DMS153 (cell line): ENCODE measurements around the gene SUGP1.
"Not testable (repeated sequence)": the region's sequence is repeated elsewhere in the genome, so short reads cannot be mapped to it uniquely, and the experiment has no call there.

Experiments used
- DNase-seq: peaks from one replicate; lab custom pipeline; 2025; lab: John Stamatoyannopoulos, UW

The SUGP1 gene, protein sequence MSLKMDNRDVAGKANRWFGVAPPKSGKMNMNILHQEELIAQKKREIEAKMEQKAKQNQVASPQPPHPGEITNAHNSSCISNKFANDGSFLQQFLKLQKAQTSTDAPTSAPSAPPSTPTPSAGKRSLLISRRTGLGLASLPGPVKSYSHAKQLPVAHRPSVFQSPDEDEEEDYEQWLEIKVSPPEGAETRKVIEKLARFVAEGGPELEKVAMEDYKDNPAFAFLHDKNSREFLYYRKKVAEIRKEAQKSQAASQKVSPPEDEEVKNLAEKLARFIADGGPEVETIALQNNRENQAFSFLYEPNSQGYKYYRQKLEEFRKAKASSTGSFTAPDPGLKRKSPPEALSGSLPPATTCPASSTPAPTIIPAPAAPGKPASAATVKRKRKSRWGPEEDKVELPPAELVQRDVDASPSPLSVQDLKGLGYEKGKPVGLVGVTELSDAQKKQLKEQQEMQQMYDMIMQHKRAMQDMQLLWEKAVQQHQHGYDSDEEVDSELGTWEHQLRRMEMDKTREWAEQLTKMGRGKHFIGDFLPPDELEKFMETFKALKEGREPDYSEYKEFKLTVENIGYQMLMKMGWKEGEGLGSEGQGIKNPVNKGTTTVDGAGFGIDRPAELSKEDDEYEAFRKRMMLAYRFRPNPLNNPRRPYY

GRCh38 chr19:19320361-19321140 lies at the start of gene SUGP1, which contains the start of gene MAU2:
TSS of gene SUGP1 (minus strand) at chr19:19320509. CDS start at chr19:19320496, 13 bp downstream.
TSS of gene MAU2 (plus strand) at chr19:19320829. CDS start at chr19:19320860, 31 bp downstream.
- DNase-seq, result peak; percentile 92

- no peak for DNase-seq
Measured at GRCh38 chr19:19368087-19368486, 47.8 kb upstream of the SUGP1 start.

- peak; percentile 80 for DNase-seq
Measured at GRCh38 chr19:19366434-19367396, 46.4 kb upstream of the SUGP1 start.

DNA sequence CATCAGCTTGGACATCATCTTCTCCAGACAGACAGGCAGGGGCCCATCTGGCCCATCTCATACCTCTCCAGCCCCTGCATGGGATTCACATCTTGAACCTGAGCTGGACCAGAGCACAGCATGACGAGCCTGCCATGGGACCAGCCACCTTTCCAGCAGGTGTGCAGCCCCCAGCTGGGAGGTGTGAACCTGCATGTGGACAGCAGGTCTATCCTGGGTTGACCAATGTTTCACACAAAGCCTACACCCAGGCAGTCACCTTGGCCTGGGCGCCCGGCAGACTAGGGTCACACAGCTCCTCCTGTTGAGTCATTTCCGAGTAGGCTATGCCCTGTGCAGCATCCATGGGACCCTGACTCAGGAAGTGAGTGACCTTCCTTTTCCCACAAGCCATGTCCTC lies 41.8 kb upstream of the SUGP1 start:
- DNase-seq, result no peak

- peak; percentile 87 for DNase-seq
Measured at GRCh38 chr19:19361075-19361594, 40.8 kb upstream of the SUGP1 start.

GRCh38 chr19:19356901-19357566 lies 36.7 kb upstream of the SUGP1 start:
- no peak for DNase-seq

GRCh38 chr19:19356500-19356899 lies 36.2 kb upstream of the SUGP1 start:
- no peak for DNase-seq

DNA sequence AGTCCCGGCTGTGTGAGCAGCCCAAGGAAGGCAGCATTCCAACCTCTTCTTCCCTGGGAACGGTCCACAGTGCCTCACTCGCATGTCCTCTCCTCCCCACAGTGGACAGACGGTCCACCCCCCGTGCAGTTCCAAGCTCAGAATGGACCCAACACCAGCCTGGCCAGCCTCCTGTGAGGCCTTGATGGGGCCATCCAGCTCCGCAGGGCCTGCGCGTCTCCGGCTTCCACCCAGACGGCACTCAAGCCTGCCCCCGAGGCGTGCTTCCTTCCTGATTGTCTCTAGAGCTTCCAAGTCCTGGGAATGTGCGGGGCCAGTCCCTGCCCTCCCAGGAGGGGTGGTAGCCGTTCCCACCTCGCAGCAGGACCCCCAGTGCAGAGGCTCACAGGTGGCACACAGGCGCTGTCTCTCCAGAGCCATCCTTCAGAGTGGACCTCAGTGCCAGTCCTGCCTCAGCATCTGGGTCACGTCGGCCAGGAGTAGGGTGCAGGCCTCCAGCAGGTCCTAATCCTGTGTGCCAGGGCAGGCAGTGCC lies 35.4 kb upstream of the SUGP1 start:
- DNase-seq, result no peak

- no peak for DNase-seq
Measured at GRCh38 chr19:19354932-19355331, 34.6 kb upstream of the SUGP1 start.

DNA sequence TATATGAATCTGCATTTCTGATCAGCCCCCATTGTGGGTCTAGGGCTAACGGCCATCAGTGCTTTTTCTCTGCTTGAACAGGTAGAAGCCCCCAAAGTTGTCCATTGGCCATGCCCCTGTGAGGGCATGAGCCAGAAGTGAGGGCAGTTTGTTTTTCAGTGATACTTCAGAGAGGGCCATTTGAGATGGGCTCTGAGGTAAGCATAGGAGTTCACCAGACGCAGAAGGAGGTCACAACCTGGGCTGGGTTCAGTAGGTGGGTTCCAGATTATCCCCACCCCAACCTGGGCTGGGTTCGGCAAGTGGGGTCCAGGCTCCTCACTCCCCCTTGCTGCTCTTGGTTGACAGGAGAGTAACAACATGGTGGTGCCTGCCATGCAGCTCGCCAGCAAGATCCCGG lies 33.7 kb upstream of the SUGP1 start:
- DNase-seq, result no peak

GRCh38 chr19:19352823-19353222 lies 32.5 kb upstream of the SUGP1 start:
- no peak for DNase-seq

DNA sequence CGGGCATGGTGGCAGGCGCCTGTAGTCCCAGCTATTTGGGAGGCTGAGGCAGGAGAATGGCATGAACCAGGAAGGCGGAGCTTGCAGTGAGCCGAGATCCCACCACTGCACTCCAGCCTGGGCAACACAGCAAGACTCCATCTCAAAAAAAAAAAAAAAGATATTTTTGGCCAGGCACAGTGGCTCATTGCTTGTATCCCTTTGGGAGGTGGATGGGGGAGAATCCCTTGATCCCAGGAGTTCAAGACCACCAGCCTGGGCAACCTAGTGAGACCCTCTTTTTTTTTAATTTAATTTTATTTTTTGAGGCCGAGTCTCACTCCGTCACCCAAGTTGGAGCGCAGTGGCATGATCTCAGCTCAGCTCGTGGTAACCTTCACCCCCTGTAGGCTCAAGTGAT lies 30.4 kb upstream of the SUGP1 start:
- not testable (repeated sequence) for DNase-seq

GRCh38 chr19:19349365-19349764 lies 29.1 kb upstream of the SUGP1 start:
- DNase-seq, result no peak

GRCh38 chr19:19348266-19348665 lies 28.0 kb upstream of the SUGP1 start:
- no peak for DNase-seq

DNA sequence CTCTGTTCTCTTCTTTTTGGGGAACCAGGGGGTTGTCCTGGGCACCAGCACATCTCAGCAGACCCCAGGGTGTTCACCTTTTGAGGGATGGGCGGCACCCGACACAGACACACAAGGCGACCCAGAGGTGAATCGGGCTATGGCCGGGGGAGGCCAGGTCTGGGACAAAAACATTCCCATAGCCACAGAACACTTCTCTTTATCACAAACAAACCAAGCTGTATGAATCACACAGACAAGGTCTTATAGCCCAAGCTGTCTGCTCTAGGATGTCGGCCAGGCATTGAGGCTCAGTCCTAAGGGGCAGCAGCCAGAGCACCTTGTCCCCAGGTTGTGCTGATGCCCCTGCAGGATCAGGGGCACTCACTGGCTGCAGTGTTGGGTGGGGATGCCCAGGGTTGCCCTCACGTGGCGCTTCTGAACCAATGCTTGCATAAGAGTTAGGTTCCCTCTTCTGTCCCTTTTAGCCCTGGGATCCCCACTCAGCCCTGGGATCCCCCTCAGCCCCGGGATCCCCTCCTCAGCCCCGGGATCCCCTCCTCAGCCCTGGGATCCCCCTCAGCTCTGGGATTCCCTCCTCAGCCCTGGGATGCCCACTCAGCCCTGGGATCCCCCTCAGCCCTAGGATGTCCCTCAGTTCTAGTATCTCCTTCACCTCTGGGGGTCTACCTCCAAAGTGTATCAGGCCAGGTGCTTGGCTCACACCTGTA lies 27.2 kb upstream of the SUGP1 start:
- no peak for DNase-seq

DNA sequence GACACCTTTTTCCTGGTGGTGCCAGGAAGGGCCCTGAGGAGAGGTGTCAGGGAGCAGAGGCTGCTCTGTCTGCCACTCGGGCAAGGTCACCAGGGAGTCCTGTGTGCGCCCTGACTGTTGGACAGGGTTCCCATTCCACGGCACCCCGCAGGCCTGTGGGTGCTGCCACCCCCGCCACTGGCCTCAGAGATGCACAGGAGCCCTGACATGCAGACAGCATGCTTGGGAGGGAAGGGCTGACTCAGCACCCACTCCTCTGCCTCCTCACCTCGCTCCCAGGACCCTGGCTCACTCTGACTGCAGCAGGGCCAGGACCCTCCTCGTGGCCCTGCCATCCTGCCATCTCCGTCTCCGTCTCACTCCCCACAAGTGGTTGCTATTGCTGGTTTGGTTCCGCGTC lies 25.7 kb upstream of the SUGP1 start:
- no peak for DNase-seq

DNA sequence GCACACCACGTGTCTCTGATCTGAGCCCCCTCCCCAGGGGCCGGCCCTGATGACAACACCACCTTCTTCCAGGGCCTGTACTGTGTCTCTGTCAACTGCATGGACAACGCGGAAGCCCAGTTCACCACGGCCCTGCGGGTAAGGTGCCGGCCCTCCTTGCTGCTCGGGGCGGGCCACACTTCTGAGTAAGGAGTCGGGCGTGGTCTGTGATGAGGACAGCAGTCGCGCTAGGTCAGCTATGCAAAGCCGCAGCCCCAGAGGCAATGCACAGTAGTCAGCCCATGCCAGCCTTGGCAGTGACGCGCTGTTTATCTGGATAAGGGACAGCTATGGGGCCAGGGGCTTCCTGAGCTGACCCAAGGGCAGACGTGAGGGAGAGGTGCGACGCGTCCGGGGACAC lies 24.9 kb upstream of the SUGP1 start:
- DNase-seq, result no peak

DNA sequence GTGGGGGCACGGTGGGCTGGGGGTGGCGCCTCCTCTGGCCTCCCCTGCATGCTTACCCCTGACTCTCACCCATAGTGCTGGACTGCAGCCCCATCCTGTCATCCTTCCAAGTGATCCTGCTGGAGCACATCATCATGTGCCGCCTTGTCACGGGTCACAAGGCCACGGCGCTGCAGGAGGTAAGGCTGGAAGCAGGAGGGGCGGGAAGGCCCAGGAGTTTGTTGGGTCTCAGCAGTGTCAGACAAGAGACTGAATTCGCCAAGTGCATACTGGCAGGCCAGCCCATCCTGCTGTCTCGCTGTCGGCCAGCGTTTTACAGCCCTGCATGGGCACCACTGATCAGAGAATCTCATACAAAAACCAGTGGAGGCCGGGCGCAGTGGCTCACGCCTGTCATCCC lies 23.5 kb upstream of the SUGP1 start:
- DNase-seq, result no peak

- DNase-seq, result no peak
Measured at GRCh38 chr19:19343016-19343362, 22.7 kb upstream of the SUGP1 start.
